GM12873 (cell line): Measurements from ENCODE around the gene WDR17.

Experiments used
- TF ChIP-seq, protein P1 (sequence below): IDR thresholded peaks from 2 replicates; pipeline ENCODE4 v1.5.1; 2012; ENCODE audit warnings: low read depth, mild to moderate bottlenecking, moderate library complexity, low read length, control low read depth; ENCODE audit not compliant: insufficient read depth; ENCODE audit errors: missing control alignments

WDR17 gene

GRCh38 chr4:176229645-176230044 is 164.0 kb downstream of the WDR17 start:
- TF ChIP-seq, protein P1, sequence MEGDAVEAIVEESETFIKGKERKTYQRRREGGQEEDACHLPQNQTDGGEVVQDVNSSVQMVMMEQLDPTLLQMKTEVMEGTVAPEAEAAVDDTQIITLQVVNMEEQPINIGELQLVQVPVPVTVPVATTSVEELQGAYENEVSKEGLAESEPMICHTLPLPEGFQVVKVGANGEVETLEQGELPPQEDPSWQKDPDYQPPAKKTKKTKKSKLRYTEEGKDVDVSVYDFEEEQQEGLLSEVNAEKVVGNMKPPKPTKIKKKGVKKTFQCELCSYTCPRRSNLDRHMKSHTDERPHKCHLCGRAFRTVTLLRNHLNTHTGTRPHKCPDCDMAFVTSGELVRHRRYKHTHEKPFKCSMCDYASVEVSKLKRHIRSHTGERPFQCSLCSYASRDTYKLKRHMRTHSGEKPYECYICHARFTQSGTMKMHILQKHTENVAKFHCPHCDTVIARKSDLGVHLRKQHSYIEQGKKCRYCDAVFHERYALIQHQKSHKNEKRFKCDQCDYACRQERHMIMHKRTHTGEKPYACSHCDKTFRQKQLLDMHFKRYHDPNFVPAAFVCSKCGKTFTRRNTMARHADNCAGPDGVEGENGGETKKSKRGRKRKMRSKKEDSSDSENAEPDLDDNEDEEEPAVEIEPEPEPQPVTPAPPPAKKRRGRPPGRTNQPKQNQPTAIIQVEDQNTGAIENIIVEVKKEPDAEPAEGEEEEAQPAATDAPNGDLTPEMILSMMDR: no peak
